Skin of body (tissue), 2 donors: ENCODE data around the gene TMEM186. TPM values are rescaled to one million over a fixed set of nuclear protein-coding genes. Genes with fewer than 3 reads are reported as not detected.
"Not testable (repeated sequence)": the region's sequence is repeated elsewhere in the genome, so short reads cannot be mapped to it uniquely, and the experiment has no call there.

ENCODE experiments used
- DNase-seq: peaks from one replicate; lab custom pipeline; 2025; lab: John Stamatoyannopoulos, UW
- total RNA-seq: library from RNA; depleted of rRNA; stranded (reverse); fragments of >200 nt; gene quantifications from one replicate; pipeline ENCODE4 v1.2.3, GENCODE V29; 2014

Gene TMEM186
- total RNA-seq, 1 donor from 2014 or later, result 4.5 TPM

- DNase-seq, result no peak
Observed at GRCh38 chr16:8812162-8812843, 14.9 kb upstream of the TMEM186 start.

GRCh38 chr16:8808613-8809353 lies 11.3 kb upstream of the TMEM186 start:
- no peak for DNase-seq

- DNase-seq, result no peak
Observed at GRCh38 chr16:8808009-8808408, 10.6 kb upstream of the TMEM186 start.

- no peak for DNase-seq
Observed at GRCh38 chr16:8807189-8807588, 9.8 kb upstream of the TMEM186 start.

- peak; percentile 62 for DNase-seq
Observed at GRCh38 chr16:8806272-8806983, 9.0 kb upstream of the TMEM186 start.

- no peak for DNase-seq
Observed at GRCh38 chr16:8804313-8804712, 6.9 kb upstream of the TMEM186 start.

- not testable (repeated sequence) for DNase-seq
Observed at GRCh38 chr16:8803733-8804132, 6.3 kb upstream of the TMEM186 start.

GRCh38 chr16:8801701-8802100 lies 4.3 kb upstream of the TMEM186 start:
- no peak for DNase-seq

GRCh38 chr16:8798535-8799157 lies 1.2 kb upstream of the TMEM186 start:
- DNase-seq, result no peak

- no peak for DNase-seq
Observed at GRCh38 chr16:8798174-8798527, 712 bp upstream of the TMEM186 start.

GRCh38 chr16:8796469-8797363 lies 723 bp downstream of the TMEM186 start:
- DNase-seq, result no peak

GRCh38 chr16:8795818-8796217 lies 1.6 kb downstream of the TMEM186 start:
- DNase-seq, result no peak

GRCh38 chr16:8795091-8795490 lies 2.3 kb downstream of the TMEM186 start:
- DNase-seq, result no peak

- no peak for DNase-seq
Observed at GRCh38 chr16:8788578-8789172, 8.8 kb downstream of the TMEM186 start.

- DNase-seq, result not testable (repeated sequence)
Observed at GRCh38 chr16:8786316-8786715, 11.1 kb downstream of the TMEM186 start.

GRCh38 chr16:8785408-8785807 lies 12.0 kb downstream of the TMEM186 start:
- DNase-seq, result no peak

GRCh38 chr16:8782673-8783072 lies 14.8 kb downstream of the TMEM186 start:
- no peak for DNase-seq

GRCh38 chr16:8781797-8782196 lies 15.6 kb downstream of the TMEM186 start:
- DNase-seq, result no peak

- no peak for DNase-seq
Observed at GRCh38 chr16:8777217-8777616, 20.2 kb downstream of the TMEM186 start.

GRCh38 chr16:8776129-8776584 lies 21.3 kb downstream of the TMEM186 start:
- no peak for DNase-seq
